Effector CD4-positive, alpha-beta T cell (primary cell): Measurements from ENCODE around the gene LIFR.

Experiments used
- DNase-seq: peaks from one replicate; pipeline ENCODE4 v3.0.0-alpha.2; 2020

LIFR gene

DNA sequence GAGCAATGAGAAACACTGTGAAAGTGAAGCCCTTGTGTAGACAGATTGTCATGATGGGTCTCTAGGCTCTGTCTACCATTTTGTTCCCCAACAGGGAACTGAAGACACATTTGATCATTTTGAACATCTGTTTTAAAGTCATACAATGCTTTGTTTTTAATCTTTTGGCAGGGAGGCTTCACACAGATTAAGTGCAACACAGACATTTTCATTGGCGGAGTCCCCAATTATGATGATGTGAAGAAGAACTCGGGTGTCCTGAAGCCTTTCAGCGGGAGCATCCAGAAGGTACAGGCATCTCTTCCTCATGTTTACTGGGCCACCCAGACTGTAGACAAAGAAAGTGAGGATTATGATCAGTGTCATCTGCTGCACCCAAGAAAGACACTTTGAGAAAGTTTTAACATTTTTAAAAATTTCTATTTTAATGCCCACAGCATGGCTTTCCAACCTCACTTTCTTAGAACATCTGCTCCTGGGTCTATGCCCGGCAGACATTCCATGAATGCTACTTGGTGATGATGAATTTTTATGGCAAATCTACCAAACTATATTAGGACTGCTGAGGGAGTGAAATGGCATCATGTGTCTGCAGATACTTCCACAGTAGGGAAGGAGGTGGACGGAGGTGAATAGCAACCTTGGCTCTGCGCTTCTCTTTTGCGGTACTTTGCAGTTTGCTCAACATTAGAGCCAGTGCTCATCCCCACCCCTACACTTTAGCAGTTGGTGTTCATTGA is 121.3 kb downstream of the LIFR start:
- DNase-seq, result no peak

DNA sequence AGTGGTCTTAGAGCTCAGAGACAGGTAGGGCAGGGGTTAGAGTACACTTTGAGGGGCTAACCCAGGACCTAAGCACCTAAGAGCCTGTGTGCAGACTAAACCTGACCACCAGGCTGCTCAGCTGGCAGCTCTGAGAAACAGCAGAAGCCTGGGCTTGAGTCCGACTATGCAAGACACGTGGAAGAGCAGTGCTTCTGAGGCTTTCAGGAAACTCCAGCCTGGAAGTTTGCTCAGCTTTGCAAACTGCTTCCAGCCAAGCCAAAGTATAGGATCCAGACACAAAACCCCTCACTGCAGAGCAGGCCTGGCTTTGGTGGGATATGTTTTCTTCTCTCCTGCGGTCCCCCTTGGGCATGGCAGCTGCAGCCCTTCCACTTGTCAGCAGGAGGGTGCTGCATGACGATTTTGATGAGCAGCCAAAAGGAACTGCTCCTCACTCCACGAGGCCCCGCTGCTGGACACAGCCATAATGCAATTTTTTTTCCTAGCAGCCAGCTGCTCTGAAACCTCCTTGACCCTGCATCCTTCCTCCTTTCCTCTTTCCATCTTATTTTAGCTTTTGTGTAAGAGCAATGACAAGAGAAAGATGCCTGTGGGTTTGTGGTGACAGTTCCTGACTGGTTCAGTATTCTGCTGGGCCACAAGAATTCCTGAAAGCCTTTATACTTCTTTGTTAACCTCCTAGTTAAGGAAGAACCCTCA is 123.1 kb downstream of the LIFR start:
- no peak for DNase-seq

DNA sequence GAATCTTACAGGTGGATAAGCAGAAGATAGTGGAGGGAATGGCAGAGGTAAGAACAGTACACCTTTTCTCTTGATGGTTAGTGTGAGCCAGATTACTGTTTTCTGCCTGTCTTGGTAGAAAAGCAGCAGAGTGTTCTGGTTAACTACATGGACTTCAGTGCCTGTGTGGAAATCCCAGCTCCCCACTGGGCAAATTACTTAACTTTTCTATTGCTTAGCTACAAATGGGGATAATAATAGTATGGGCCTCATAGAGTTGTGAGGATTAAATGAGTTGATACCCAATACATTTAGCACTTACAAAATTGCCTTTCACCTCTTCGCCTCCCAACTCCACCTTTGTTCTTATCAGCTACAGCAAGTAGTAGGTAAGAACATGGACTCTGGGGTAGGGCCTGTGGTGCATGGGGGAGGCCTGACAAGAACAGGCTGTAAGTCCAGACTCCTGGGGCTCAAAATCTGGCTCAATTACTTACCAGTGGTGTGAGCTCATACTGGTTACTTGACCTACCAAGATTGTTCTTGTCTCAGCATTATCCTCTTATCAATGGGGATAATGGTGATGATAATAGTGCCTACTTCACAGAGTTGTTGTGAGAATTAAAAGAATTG is 125.1 kb downstream of the LIFR start:
- DNase-seq, result no peak

DNA sequence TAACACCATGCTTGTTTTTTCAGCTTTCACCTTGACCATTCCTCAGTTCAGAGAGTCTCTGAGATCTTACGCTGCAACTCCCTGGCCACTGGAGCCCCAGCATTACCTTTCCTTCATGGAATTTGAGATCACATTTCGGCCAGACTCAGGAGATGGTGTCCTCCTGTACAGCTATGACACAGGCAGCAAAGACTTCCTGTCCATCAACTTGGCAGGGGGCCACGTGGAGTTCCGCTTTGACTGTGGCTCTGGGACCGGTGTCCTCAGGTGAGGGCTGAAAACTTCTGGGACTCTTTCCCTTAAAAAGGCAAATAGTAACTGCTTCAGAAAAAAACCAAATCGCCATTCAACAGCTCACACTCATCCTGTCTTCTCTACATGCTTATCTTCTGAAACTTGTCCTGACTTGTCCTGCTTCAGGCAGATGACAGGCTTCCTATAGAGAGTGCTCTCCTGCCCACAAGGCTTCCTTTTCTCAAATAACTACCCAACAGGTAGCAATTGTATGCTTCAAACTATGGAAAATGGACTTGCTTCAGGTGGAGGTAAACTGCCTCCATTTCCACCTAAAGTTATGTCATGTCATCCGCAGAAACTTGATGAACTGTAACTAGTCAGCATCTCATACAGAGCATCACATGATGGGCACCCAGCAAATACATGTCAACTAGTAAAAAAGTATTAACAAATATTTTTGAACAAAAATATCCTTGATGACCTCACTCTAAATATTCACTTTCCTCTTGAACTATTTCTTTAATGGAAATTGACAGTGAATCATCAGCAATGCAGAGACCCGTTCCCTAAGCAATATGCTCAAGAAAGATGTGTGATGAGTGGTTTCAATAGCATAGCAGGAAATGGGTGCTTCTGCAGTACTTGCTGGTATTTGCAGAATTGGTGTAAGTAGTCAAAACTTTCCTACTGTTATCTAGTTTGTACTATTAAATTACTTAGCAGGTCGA is 129.2 kb downstream of the LIFR start:
- DNase-seq, result no peak

DNA sequence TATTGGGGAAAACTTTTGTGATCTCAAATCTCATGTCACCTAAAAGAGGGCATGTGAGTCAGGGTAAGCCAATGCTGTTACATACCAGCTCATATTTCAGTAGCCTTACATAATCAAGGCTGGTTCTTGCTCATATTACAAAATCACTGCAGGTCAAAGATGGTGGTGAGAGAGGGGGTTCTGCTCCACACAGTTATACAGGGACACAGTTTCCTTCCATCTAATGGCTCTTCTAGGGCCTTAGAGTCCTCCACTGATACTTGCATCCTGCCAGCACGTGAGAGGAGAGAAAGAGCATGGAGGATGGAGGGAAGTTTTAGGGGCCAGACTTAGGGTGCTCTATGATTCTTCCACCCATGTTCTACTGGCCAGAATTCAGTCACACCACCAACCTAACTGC is 130.0 kb downstream of the LIFR start:
- DNase-seq, result no peak
